HepG2 (cell line): ENCODE results near the gene ACTN4. TPM values are rescaled to one million over a fixed set of nuclear protein-coding genes. Genes with fewer than 3 reads are reported as not detected.

Experiments
- CREM ChIP-seq, 2 experiments: sonication (generic) in 1 of 2; formaldehyde crosslinking in 1 of 2; IDR thresholded peaks; 2 replicates each; pipeline versions ENCODE4 v1.4.0 to v1.6.1; 2016 to 2020; ENCODE audit warnings: antibody characterized with exemption in 1 of 2, mild to moderate bottlenecking in 1 of 2, missing genetic modification reagents in 1 of 2
- FOSL2 ChIP-seq: sonication (generic); formaldehyde crosslinking; IDR thresholded peaks from 2 replicates; pipeline ENCODE4 v1.4.0; 2020; ENCODE audit warnings: missing genetic modification reagents
- GATA4 ChIP-seq: sonication (generic); IDR thresholded peaks from 2 replicates; pipeline ENCODE4 v1.6.1; 2016; ENCODE audit warnings: antibody characterized with exemption, low read depth, borderline replicate concordance
- ISX ChIP-seq: sonication (generic); formaldehyde crosslinking; conservative IDR thresholded peaks from 2 replicates; pipeline ENCODE4 v1.5.0; 2020; ENCODE audit warnings: missing genetic modification reagents
- KDM2A ChIP-seq: sonication (generic); formaldehyde crosslinking; IDR thresholded peaks from 2 replicates; pipeline ENCODE4 v1.4.0; 2020; ENCODE audit warnings: low read depth, missing genetic modification reagents, borderline replicate concordance
- KLF16 ChIP-seq, 2 experiments: sonication (generic) in 1 of 2; formaldehyde crosslinking in 1 of 2; IDR thresholded peaks; 2 replicates each; pipeline versions ENCODE4 v1.6.1 to v1.8.0; 2016 to 2023; ENCODE audit warnings: missing genetic modification reagents in 2 of 2, missing compliant biosample characterization in 1 of 2
- NCOA2 ChIP-seq: sonication (generic); formaldehyde crosslinking; IDR thresholded peaks from 2 replicates; pipeline ENCODE4 v1.8.0; 2022; ENCODE audit warnings: inconsistent platforms
- NCOR1 ChIP-seq: fragments of 200-600 bp; sonication (generic); IDR thresholded peaks from 2 replicates; pipeline ENCODE4 v1.7.0; 2017; ENCODE audit warnings: antibody characterized with exemption, low read length, borderline replicate concordance
- NFIB ChIP-seq: sonication (generic); formaldehyde crosslinking; IDR thresholded peaks from 2 replicates; pipeline ENCODE4 v1.9.0; 2021; ENCODE audit warnings: missing genetic modification reagents, mild to moderate bottlenecking, borderline replicate concordance
- NONO ChIP-seq, 2 experiments: fragments of 450-650 bp in 1 of 2; sonication (generic) in 1 of 2; formaldehyde crosslinking in 1 of 2; IDR thresholded peaks in 1 of 2; conservative IDR thresholded peaks in 1 of 2; 2 replicates each; pipeline versions ENCODE4 v1.6.1 to v1.8.0; 2017 to 2022; ENCODE audit warnings: mild to moderate bottlenecking in 1 of 2, missing genetic modification reagents in 1 of 2, moderate library complexity in 1 of 2
- SATB2 ChIP-seq: sonication (generic); formaldehyde crosslinking; IDR thresholded peaks from 2 replicates; pipeline ENCODE4 v1.5.0; 2020; ENCODE audit warnings: missing genetic modification reagents
- SMAD3 ChIP-seq: sonication (generic); formaldehyde crosslinking; IDR thresholded peaks from 2 replicates; pipeline ENCODE4 v1.4.0; 2020; ENCODE audit warnings: missing genetic modification reagents
- THYN1 ChIP-seq: sonication (generic); formaldehyde crosslinking; IDR thresholded peaks from 2 replicates; pipeline ENCODE4 v1.8.1; 2023; ENCODE audit warnings: low read depth, mild to moderate bottlenecking, moderate library complexity, missing genetic modification reagents, borderline replicate concordance
- ZFY ChIP-seq: sonication (generic); formaldehyde crosslinking; IDR thresholded peaks from 2 replicates; pipeline ENCODE4 v1.4.0; 2020; ENCODE audit warnings: missing genetic modification reagents
- ZNF101 ChIP-seq: sonication (generic); formaldehyde crosslinking; IDR thresholded peaks from 2 replicates; pipeline ENCODE4 v1.4.0; 2020; ENCODE audit warnings: mild to moderate bottlenecking, low read depth, missing genetic modification reagents, borderline replicate concordance
- ZNF547 ChIP-seq: sonication (generic); formaldehyde crosslinking; IDR thresholded peaks from 2 replicates; pipeline ENCODE4 v1.5.1; 2020; ENCODE audit warnings: mild to moderate bottlenecking, missing genetic modification reagents
- ZNF777 ChIP-seq: sonication (generic); formaldehyde crosslinking; IDR thresholded peaks from 2 replicates; pipeline ENCODE4 v1.4.0; 2020; ENCODE audit warnings: missing genetic modification reagents
- ZNF878 ChIP-seq: sonication (generic); formaldehyde crosslinking; IDR thresholded peaks from 2 replicates; pipeline ENCODE4 v1.8.1; 2023; ENCODE audit warnings: mild to moderate bottlenecking, missing genetic modification reagents, moderate library complexity
- ZNF883 ChIP-seq: sonication (generic); formaldehyde crosslinking; IDR thresholded peaks from 2 replicates; pipeline ENCODE4 v1.5.1; 2020; ENCODE audit warnings: mild to moderate bottlenecking, missing genetic modification reagents; ENCODE audit errors: not compliant biosample characterization
- polyA plus RNA-seq, 8 experiments: library from polyadenylated mRNA; depleted of rRNA in 3 of 8; stranded (reverse) in 7 of 8; unstranded in 1 of 8; fragments of >200 nt; fragmentation: Illumina TruSeq in 4 of 8; extraction: Trizol in 4 of 8; gene quantifications; 2 replicates each; pipeline versions ENCODE4 v1.2.1 to v1.2.3, GENCODE V29; 2011 to 2016; ENCODE audit warnings: low read depth in 4 of 8, missing spikeins in 1 of 8, mixed read lengths in 1 of 8; ENCODE audit not compliant: insufficient read depth in 1 of 8
- total RNA-seq, 5 experiments: library from RNA; depleted of rRNA; stranded (reverse); fragments of >200 nt; fragmentation: Illumina TruSeq; extraction: Trizol; gene quantifications; 2 replicates each; pipeline ENCODE4 v1.2.3, GENCODE V29; 2016; ENCODE audit warnings: low read depth in 1 of 5
- TF ChIP-seq, protein P1 (sequence below): sonication (generic); formaldehyde crosslinking; IDR thresholded peaks from 2 replicates; pipeline ENCODE4 v1.8.0; 2022; ENCODE audit warnings: missing genetic modification reagents, mild to moderate bottlenecking, borderline replicate concordance
- TF ChIP-seq, protein P2 (sequence below): sonication (generic); formaldehyde crosslinking; IDR thresholded peaks from 2 replicates; pipeline ENCODE4 v1.4.0; 2020; ENCODE audit warnings: mild to moderate bottlenecking, low read depth, missing genetic modification reagents
- TF ChIP-seq, protein P3 (sequence below): sonication (generic); formaldehyde crosslinking; IDR thresholded peaks from 2 replicates; pipeline ENCODE4 v1.4.0; 2020; ENCODE audit warnings: missing genetic modification reagents
- TF ChIP-seq, protein P4 (sequence below): sonication (generic); formaldehyde crosslinking; IDR thresholded peaks from 2 replicates; pipeline ENCODE4 v1.5.0; 2020; ENCODE audit warnings: mild to moderate bottlenecking, missing genetic modification reagents
- TF ChIP-seq, protein P5 (sequence below): IDR thresholded peaks from 2 replicates; pipeline ENCODE4 v1.6.1; 2016; ENCODE audit warnings: missing biosample characterization, missing genetic modification reagents, low read depth

ACTN4 gene
- total and polyA plus RNA-seq, 2 of the 13 experiments (the other 11 are each of a cell fraction or from before 2014, with no cell fraction given), result 171 to 192 TPM

DNA sequence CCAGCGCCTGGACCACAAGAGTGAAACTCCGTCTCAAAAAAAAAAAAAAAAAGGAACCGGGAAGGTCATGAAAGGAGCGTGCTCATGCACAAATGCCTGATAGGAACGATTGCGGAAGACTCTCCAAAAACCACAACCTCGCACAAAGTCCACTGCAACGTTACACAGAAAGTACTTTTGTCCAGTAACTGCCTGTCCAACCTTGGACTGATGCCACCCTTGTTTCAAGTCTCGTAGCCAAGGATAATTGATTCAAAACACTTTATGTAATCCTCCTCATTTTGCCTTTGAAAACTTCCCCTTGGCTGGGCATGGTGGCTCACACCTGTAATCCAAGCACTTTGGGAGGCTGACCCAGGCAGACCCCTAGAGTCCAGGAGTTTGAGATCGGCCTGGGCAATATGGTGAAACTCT is 112.1 kb downstream of the ACTN4 start (continued):
- TF ChIP-seq ISX, result no peak
- TF ChIP-seq CREM (IDR thresholded peaks at IDR 0.05), result peak; percentile 81; the same call in 1 of the 2 replicates
- TF ChIP-seq CREM (CRISPR knock-in tag; IDR thresholded peaks at IDR 0.05), result no peak
- TF ChIP-seq, protein P1, sequence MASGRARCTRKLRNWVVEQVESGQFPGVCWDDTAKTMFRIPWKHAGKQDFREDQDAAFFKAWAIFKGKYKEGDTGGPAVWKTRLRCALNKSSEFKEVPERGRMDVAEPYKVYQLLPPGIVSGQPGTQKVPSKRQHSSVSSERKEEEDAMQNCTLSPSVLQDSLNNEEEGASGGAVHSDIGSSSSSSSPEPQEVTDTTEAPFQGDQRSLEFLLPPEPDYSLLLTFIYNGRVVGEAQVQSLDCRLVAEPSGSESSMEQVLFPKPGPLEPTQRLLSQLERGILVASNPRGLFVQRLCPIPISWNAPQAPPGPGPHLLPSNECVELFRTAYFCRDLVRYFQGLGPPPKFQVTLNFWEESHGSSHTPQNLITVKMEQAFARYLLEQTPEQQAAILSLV (CRISPR knock-in tag), result no peak
- peak; percentile 72 for TF ChIP-seq FOSL2 (CRISPR knock-in tag)
- 0 out of 2 replicates have a peak, but pooled peaks have one; percentile 58 for TF ChIP-seq GATA4
- TF ChIP-seq ZFY (CRISPR knock-in tag), result no peak
- TF ChIP-seq ZNF547 (CRISPR knock-in tag), result no peak
- peak; percentile 95 for TF ChIP-seq NCOA2 (CRISPR knock-in tag)
- TF ChIP-seq KDM2A (CRISPR knock-in tag), result peak; percentile 27; the same call in 1 of the 2 replicates
- no peak for TF ChIP-seq ZNF777
- no peak for TF ChIP-seq ZNF883 (CRISPR knock-in tag)
- TF ChIP-seq, protein P2, sequence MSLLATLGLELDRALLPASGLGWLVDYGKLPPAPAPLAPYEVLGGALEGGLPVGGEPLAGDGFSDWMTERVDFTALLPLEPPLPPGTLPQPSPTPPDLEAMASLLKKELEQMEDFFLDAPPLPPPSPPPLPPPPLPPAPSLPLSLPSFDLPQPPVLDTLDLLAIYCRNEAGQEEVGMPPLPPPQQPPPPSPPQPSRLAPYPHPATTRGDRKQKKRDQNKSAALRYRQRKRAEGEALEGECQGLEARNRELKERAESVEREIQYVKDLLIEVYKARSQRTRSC (CRISPR knock-in tag), result no peak
- TF ChIP-seq KLF16 (CRISPR knock-in tag; IDR thresholded peaks at IDR 0.05), result peak in 1 of 2 experiments; percentile 63; a peak in 2 of 4 replicates
- no peak for TF ChIP-seq ZNF878 (CRISPR knock-in tag)
- TF ChIP-seq, protein P3, sequence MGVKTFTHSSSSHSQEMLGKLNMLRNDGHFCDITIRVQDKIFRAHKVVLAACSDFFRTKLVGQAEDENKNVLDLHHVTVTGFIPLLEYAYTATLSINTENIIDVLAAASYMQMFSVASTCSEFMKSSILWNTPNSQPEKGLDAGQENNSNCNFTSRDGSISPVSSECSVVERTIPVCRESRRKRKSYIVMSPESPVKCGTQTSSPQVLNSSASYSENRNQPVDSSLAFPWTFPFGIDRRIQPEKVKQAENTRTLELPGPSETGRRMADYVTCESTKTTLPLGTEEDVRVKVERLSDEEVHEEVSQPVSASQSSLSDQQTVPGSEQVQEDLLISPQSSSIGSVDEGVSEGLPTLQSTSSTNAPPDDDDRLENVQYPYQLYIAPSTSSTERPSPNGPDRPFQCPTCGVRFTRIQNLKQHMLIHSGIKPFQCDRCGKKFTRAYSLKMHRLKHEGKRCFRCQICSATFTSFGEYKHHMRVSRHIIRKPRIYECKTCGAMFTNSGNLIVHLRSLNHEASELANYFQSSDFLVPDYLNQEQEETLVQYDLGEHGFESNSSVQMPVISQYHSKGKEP, result no peak
- TF ChIP-seq SATB2 (CRISPR knock-in tag), result no peak
- no peak for TF ChIP-seq NONO (IDR thresholded peaks at IDR 0.05)
- TF ChIP-seq NONO (CRISPR knock-in tag; conservative IDR thresholded peaks at IDR 0.05), result peak; percentile 74; the same call in 1 of the 2 replicates
- no peak for TF ChIP-seq THYN1
- TF ChIP-seq ZNF101 (CRISPR knock-in tag), result no peak
- TF ChIP-seq, protein P4, sequence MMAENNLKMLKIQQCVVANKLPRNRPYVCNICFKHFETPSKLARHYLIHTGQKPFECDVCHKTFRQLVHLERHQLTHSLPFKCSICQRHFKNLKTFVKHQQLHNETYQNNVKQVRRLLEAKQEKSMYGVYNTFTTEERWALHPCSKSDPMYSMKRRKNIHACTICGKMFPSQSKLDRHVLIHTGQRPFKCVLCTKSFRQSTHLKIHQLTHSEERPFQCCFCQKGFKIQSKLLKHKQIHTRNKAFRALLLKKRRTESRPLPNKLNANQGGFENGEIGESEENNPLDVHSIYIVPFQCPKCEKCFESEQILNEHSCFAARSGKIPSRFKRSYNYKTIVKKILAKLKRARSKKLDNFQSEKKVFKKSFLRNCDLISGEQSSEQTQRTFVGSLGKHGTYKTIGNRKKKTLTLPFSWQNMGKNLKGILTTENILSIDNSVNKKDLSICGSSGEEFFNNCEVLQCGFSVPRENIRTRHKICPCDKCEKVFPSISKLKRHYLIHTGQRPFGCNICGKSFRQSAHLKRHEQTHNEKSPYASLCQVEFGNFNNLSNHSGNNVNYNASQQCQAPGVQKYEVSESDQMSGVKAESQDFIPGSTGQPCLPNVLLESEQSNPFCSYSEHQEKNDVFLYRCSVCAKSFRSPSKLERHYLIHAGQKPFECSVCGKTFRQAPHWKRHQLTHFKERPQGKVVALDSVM, result peak; percentile 64; the same call in 1 of the 2 replicates
- peak; percentile 94 for TF ChIP-seq NCOR1
- TF ChIP-seq, protein P5, sequence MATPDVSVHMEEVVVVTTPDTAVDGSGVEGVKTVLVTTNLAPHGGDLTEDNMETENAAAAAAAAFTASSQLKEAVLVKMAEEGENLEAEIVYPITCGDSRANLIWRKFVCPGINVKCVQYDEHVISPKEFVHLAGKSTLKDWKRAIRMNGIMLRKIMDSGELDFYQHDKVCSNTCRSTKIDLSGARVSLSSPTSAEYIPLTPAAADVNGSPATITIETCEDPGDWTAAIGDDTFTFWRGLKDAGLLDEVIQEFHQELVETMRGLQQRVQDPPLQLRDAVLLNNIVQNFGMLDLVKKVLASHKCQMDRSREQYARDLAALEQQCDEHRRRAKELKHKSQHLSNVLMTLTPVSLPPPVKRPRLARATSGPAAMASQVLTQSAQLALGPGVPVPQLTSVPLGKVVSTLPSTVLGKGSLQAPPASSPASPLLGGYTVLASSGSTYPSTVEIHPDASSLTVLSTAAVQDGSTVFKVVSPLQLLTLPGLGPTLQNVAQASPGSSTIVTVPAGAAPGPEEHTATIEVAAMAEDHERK, result no peak
- TF ChIP-seq NFIB (CRISPR knock-in tag), result no peak
- TF ChIP-seq SMAD3, result peak; percentile 90
